ENCODE measurements around the gene PRDM7. TPM values are rescaled to one million over a fixed set of nuclear protein-coding genes. Genes with fewer than 3 reads are reported as not detected.

The PRDM7 gene
- total RNA-seq, 1 donor from 2014 or later = not detected

DNA sequence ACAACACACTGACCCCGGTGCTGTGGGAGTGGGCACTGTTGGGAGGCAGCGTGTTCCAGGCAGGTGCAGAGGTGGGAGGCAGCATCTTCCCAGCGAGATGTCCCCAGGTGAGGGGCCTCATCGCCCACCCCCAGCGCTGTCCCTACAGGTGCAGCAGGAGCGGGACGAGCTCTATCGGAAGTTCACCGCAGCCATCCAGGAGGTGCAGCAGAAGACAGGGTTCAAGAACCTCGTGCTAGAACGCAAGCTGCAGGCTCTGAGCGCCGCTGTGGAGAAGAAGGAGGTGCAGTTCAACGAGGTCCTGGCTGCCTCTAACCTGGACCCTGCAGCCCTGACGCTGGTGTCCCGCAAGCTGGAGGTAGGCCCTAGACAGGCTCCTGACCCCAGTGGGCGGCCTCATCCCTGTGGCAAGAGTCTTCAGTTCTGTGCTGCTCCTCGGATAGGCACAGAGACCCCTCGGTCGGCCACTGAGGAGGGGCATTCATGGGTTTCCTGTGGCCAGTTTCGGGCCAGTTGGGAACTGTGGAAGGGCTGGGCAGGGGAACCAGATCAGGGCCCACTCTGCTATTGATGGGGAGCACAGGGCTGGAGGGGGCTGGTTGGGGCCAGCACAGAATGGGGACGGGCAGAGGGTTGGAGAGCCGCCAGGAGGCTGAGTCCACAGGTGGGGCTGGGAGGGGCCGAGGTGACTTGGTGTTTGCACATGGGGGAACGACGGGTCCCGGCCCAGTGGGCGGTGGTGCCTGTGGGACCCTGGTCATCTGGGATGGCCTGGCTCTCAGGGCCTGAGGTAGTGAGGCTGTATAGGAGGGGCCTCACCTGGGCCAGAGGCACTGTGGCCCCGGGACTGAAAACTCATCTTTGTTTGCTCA is 36.7 kb downstream of the PRDM7 start:
- no peak for ATAC-seq
- TF ChIP-seq CTCF (IDR thresholded peaks at IDR 0.05) = no peak

DNA sequence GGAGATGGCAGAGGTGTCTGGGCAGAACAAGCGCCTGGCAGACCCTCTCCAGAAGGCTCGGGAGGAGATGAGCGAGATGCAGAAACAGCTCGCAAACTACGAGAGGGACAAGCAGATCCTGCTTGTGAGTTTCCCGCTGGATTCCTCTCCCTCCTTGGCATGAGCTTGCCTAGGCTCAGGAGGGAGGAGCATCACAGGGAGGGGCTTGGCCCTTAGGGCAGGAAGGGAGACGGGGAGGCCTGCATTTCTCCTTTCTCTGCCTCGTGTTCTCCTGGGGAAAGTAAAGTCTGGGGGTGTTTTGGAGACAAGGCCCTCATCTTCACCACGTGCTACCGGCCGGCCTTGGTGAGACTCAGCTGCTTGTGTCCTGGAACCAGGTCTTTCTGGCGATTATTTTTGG is 39.9 kb downstream of the PRDM7 start:
- ATAC-seq = no peak

More for the DNA sequence above, 36.7 kb downstream of the PRDM7 start:
- Histone ChIP-seq H3K27ac (no peak overlapping the region), H3K9me3 (no peaks in the 10 kb centered on the region), H3K4me1 (no peaks in the 10 kb centered on the region), H3K27me3 (ENCODE audit: low read depth) (no peaks in the 10 kb centered on the region), H3K4me3 (no peak overlapping the region), H3K36me3 (peaks cover 82% of the 10 kb centered on the region)
- DNase-seq = no peak
- intact Hi-C loops (cut with DNase I) = no loop called here

DNA sequence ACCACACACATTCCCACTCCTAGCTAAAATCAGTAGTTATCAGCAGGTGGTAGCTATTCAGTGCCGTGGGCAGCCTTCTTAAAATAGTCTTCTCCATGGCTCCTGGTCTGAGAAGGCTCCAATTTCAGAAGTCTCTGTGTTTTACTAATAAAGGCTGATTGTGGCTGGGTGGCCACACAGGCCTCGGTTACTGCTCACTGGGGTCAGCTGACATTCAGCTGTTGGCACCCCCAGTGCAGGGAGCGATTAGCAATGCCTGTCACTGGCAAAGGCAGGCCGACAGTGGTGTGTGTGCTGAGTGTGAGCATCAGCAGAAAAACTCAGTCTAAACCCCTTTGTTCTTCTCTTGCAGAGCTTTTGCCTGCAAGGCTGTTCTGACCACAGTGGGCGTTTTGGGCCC is 41.2 kb downstream of the PRDM7 start:
- intact Hi-C loops (cut with DNase I) = no loop called here
- no peak overlapping the region for H3K4me3 ChIP-seq
- no peak overlapping the region for H3K27ac ChIP-seq
- ATAC-seq = no peak
- no peaks in the 10 kb centered on the region for H3K27me3 ChIP-seq (ENCODE audit: low read depth)
- no peak for DNase-seq
- H3K9me3 ChIP-seq = no peaks in the 10 kb centered on the region
- H3K36me3 ChIP-seq = peaks cover 66% of the 10 kb centered on the region
- no peaks in the 10 kb centered on the region for H3K4me1 ChIP-seq
- no peak for TF ChIP-seq CTCF (IDR thresholded peaks at IDR 0.05)

More for the DNA sequence above, 39.9 kb downstream of the PRDM7 start:
- no peaks in the 10 kb centered on the region for H3K9me3 ChIP-seq
- no peak for TF ChIP-seq CTCF (IDR thresholded peaks at IDR 0.05)
- H3K27me3 ChIP-seq (ENCODE audit: low read depth) = no peaks in the 10 kb centered on the region
- intact Hi-C loops (cut with DNase I) = no loop called here
- no peak overlapping the region for H3K27ac ChIP-seq
- H3K36me3 ChIP-seq = peaks cover 78% of the 10 kb centered on the region
- no peak for DNase-seq
- no peak overlapping the region for H3K4me3 ChIP-seq
- H3K4me1 ChIP-seq = no peaks in the 10 kb centered on the region

GRCh38 chr16:90034504-90034903 is 42.6 kb downstream of the PRDM7 start:
- Histone ChIP-seq H3K9me3 (no peaks in the 10 kb centered on the region), H3K36me3 (peaks cover 52% of the 10 kb centered on the region), H3K27me3 (ENCODE audit: low read depth) (no peaks in the 10 kb centered on the region), H3K4me1 (no peaks in the 10 kb centered on the region), H3K4me3 (no peak overlapping the region), H3K27ac (no peak overlapping the region)
- DNase-seq (no peak), ATAC-seq (no peak)
- TF ChIP-seq CTCF (IDR thresholded peaks at IDR 0.05) = no peak
- intact Hi-C loops (cut with DNase I) = no loop called here

DNA sequence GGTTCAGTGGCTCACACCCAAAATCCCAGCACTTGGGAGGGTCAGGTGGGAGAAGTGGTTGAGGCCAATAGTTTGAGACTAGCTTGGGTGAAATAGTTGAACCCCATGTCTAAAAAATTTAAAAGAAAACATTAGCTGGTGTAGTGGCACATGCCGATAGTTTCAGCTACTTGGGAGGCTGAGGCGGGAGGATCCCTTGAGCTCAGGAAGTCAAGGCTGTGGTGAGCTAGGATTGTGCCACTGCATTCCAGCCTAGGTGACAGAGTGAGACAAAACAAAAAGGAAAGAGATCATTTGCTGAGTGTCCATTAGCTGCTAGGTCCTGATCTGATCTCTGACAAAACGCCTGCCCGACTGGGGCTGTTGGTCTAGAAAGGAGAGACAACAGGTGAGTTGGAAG is 43.7 kb downstream of the PRDM7 start:
- intact Hi-C loops (cut with DNase I) = no loop called here
- no peak for TF ChIP-seq CTCF (IDR thresholded peaks at IDR 0.05)
- no peak overlapping the region for H3K27ac ChIP-seq
- H3K4me3 ChIP-seq = no peak overlapping the region
- no peak for ATAC-seq
- no peaks in the 10 kb centered on the region for H3K9me3 ChIP-seq
- no peak for DNase-seq
- no peaks in the 10 kb centered on the region for H3K27me3 ChIP-seq (ENCODE audit: low read depth)
- peaks cover 46% of the 10 kb centered on the region for H3K36me3 ChIP-seq
- no peaks in the 10 kb centered on the region for H3K4me1 ChIP-seq
